GM12878 (cell line): ENCODE measurements around the gene PADI1.

Experiments used
- E2F8 ChIP-seq: fragments of 450-650 bp; IDR thresholded peaks from 2 replicates; pipeline ENCODE4 v1.6.1; 2018; ENCODE audit warnings: mild to moderate bottlenecking, low read depth, moderate library complexity; ENCODE audit not compliant: partially characterized antibody
- EZH2 ChIP-seq: IDR thresholded peaks from 2 replicates; pipeline ENCODE4 v1.6.1; 2012; ENCODE audit warnings: low read depth, mild to moderate bottlenecking, control low read depth, inconsistent platforms, low read length, borderline replicate concordance; ENCODE audit not compliant: control insufficient read depth
- NFIC ChIP-seq: IDR thresholded peaks from 2 replicates; pipeline ENCODE4 v1.6.1; 2012; ENCODE audit warnings: low read depth, mild to moderate bottlenecking, inconsistent platforms, low read length, moderate library complexity
- TF ChIP-seq, protein P1 (sequence below), 3 experiments: IDR thresholded peaks in 2 of 3; conservative IDR thresholded peaks in 1 of 3; 2 replicates each; pipeline ENCODE4 v1.5.1; 2011; ENCODE audit warnings: low read depth in 3 of 3, low read length in 3 of 3, mild to moderate bottlenecking in 3 of 3, control low read depth in 2 of 3, moderate library complexity in 2 of 3, inconsistent platforms in 1 of 3, mixed read lengths in 1 of 3; ENCODE audit not compliant: control insufficient read depth in 2 of 3, insufficient read depth in 1 of 3; ENCODE audit errors: extremely low read depth in 1 of 3

- TF ChIP-seq, protein P1, sequence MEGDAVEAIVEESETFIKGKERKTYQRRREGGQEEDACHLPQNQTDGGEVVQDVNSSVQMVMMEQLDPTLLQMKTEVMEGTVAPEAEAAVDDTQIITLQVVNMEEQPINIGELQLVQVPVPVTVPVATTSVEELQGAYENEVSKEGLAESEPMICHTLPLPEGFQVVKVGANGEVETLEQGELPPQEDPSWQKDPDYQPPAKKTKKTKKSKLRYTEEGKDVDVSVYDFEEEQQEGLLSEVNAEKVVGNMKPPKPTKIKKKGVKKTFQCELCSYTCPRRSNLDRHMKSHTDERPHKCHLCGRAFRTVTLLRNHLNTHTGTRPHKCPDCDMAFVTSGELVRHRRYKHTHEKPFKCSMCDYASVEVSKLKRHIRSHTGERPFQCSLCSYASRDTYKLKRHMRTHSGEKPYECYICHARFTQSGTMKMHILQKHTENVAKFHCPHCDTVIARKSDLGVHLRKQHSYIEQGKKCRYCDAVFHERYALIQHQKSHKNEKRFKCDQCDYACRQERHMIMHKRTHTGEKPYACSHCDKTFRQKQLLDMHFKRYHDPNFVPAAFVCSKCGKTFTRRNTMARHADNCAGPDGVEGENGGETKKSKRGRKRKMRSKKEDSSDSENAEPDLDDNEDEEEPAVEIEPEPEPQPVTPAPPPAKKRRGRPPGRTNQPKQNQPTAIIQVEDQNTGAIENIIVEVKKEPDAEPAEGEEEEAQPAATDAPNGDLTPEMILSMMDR (IDR thresholded peaks at IDR 0.05 in 2 of 3, conservative IDR thresholded peaks at IDR 0.05 in 1 of 3; ENCODE audit: control insufficient read depth in 2 of 3, extremely low read depth in 1 of 3, insufficient read depth in 1 of 3, low read depth in 3 of 3, low read length in 3 of 3): no peak
- TF ChIP-seq EZH2: no peak
- TF ChIP-seq E2F8: no peak
- TF ChIP-seq NFIC: no peak
These were observed 43.7 kb upstream of the PADI1 start for GRCh38 chr1:17161137-17161740.
